Lung (tissue), 12 donors: ENCODE data around the gene MPL. TPM values are rescaled to one million over a fixed set of nuclear protein-coding genes. Genes with fewer than 3 reads are reported as not detected.
A peak's percentile ranks its signal among the peaks of the same experiment; 100 is the strongest.

Source experiments
- ATAC-seq: fragments of 200-7000 bp; cut with Tn5 transposase; one replicate; pipeline ENCODE4 v1.9.1; 2020; ENCODE audit warnings: moderate number of reproducible peaks; ENCODE audit not compliant: insufficient read depth, low FRiP score
- DNase-seq, 3 donors: peaks; one replicate each; pipeline ENCODE4 v3.0.0-alpha.2; 2013 to 2017
- H3K27ac ChIP-seq, 2 donors: one replicate each; pipeline ENCODE4 v1.5.1; 2013; ENCODE audit warnings: mild to moderate bottlenecking in 2 of 2, moderate library complexity in 2 of 2, control low read depth in 1 of 2, inconsistent platforms in 1 of 2, low read depth in 1 of 2, low read length in 1 of 2
- H3K27me3 ChIP-seq, 3 donors: one replicate each; pipeline ENCODE4 v1.5.1; 2013; ENCODE audit warnings: low read length in 2 of 3; ENCODE audit not compliant: control insufficient read depth in 3 of 3, insufficient read depth in 3 of 3
- H3K36me3 ChIP-seq, 4 donors: one replicate each; pipeline ENCODE4 v1.5.1; 2013; ENCODE audit warnings: low read length in 4 of 4, mild to moderate bottlenecking in 1 of 4, moderate library complexity in 1 of 4; ENCODE audit not compliant: control insufficient read depth in 4 of 4, insufficient read depth in 4 of 4
- H3K4me1 ChIP-seq, 5 donors: one replicate each; pipeline ENCODE4 v1.5.1; 2013; ENCODE audit warnings: low read length in 5 of 5, mild to moderate bottlenecking in 2 of 5, moderate library complexity in 1 of 5; ENCODE audit not compliant: control insufficient read depth in 5 of 5, insufficient read depth in 5 of 5
- H3K4me3 ChIP-seq: one replicate; pipeline ENCODE4 v1.5.1; 2013; ENCODE audit warnings: mild to moderate bottlenecking, control low read depth, moderate library complexity
- H3K9ac ChIP-seq, 2 donors: one replicate each; pipeline ENCODE4 v1.5.1; 2013; ENCODE audit warnings: low read length in 2 of 2, control low read depth in 1 of 2; ENCODE audit not compliant: insufficient read depth in 1 of 2
- H3K9me3 ChIP-seq, 4 donors: one replicate each; pipeline ENCODE4 v1.5.1; 2013; ENCODE audit warnings: low read length in 3 of 4, mild to moderate bottlenecking in 1 of 4, moderate library complexity in 1 of 4; ENCODE audit not compliant: control insufficient read depth in 4 of 4, insufficient read depth in 3 of 4
- WGBS, 2 donors: extraction: QIAGEN DNeasy Blood & Tissue Kit; methylation state at CpG; one replicate each; pipeline ENCODE4 v1.1.7; 2013; 5-methylcytosine and 5-hydroxymethylcytosine counted together
- polyA plus RNA-seq, 2 donors: library from polyadenylated mRNA; stranded (reverse); fragments of 200-250 nt; gene quantifications; one replicate each; pipeline ENCODE4 v1.2.1, GENCODE V29; 2013
- total RNA-seq, 2 donors: library from RNA; depleted of rRNA in 1 of 2; stranded (reverse); fragments of >200 nt in 1 of 2; gene quantifications; one replicate each; pipeline ENCODE4 v1.2.1, GENCODE V29; 2014 to 2021
- TF ChIP-seq, protein P1 (sequence below): IDR thresholded peaks from 2 replicates; pipeline ENCODE4 v1.5.1; 2012; ENCODE audit warnings: mild to moderate bottlenecking; ENCODE audit errors: control extremely low read depth, extremely low read depth
- donor health status: control.
- donor health status: control.
- donor health status: Bipolar disorder and iron deficiency.
- donor health status: healthy.
- donor health status: DM: yes; HTN: yes; CAD: no.

The MPL gene
- total and polyA plus RNA-seq, 4 donors = 0.12 to 0.67 (median 0.43) TPM

DNA sequence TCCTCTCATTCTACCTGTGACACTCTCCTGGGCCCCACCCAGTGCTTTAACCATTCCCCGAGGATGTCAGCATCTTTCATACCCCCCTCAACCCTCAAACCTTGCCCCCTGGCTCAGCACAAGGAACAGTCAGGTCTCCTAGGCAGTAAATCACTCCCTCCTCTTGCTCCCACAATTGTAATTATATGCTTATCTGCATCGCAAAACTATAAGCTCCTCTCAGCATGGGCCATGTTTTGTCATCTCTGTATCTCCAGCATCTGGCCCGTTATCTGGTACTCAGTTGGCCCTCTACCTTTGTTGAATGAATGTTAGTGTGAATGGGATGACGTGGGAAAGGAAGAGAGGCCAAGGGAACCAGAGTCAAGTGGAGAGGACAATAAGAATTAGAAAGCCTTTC lies 32.9 kb downstream of the MPL start:
- ATAC-seq = no peak

GRCh38 chr1:43372172-43372571 lies 34.6 kb downstream of the MPL start:
- ATAC-seq (no peak), DNase-seq (no peak)
- WGBS, 2 donors = 94 to 97% methylated on average over 5 of the region's 5 CpGs
- Histone ChIP-seq H3K9ac (no peak overlapping the region), H3K4me1 (peaks cover 3 to 20% (median 5%) of the 10 kb centered on the region in 5 donors), H3K27me3 (no peaks in the 10 kb centered on the region), H3K36me3 (peaks cover 0 to 2% (median 0%) of the 10 kb centered on the region in 4 donors), H3K4me3 (no peak overlapping the region), H3K27ac (peak overlapping the region in 1 of 2 donors; percentile 43), H3K9me3 (no peaks in the 10 kb centered on the region)
- TF ChIP-seq, protein P1, sequence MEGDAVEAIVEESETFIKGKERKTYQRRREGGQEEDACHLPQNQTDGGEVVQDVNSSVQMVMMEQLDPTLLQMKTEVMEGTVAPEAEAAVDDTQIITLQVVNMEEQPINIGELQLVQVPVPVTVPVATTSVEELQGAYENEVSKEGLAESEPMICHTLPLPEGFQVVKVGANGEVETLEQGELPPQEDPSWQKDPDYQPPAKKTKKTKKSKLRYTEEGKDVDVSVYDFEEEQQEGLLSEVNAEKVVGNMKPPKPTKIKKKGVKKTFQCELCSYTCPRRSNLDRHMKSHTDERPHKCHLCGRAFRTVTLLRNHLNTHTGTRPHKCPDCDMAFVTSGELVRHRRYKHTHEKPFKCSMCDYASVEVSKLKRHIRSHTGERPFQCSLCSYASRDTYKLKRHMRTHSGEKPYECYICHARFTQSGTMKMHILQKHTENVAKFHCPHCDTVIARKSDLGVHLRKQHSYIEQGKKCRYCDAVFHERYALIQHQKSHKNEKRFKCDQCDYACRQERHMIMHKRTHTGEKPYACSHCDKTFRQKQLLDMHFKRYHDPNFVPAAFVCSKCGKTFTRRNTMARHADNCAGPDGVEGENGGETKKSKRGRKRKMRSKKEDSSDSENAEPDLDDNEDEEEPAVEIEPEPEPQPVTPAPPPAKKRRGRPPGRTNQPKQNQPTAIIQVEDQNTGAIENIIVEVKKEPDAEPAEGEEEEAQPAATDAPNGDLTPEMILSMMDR = no peak

More for the DNA sequence above, 32.9 kb downstream of the MPL start:
- Histone ChIP-seq H3K27ac (no peak overlapping the region), H3K27me3 (no peaks in the 10 kb centered on the region), H3K4me3 (no peak overlapping the region), H3K36me3 (peaks cover 0 to 4% (median under 1%) of the 10 kb centered on the region in 4 donors), H3K4me1 (peaks cover 3 to 20% (median 17%) of the 10 kb centered on the region in 5 donors), H3K9me3 (no peaks in the 10 kb centered on the region), H3K9ac (no peak overlapping the region)
- DNase-seq = no peak
- 87 to 92% methylated on average over 4 of the region's 4 CpGs for WGBS, 2 donors
- TF ChIP-seq, protein P1 = no peak

GRCh38 chr1:43373066-43373940 lies 35.7 kb downstream of the MPL start:
- H3K9ac ChIP-seq = no peak overlapping the region
- no peaks in the 10 kb centered on the region for H3K27me3 ChIP-seq
- 60 to 82% methylated on average over 4 of the region's 4 CpGs for WGBS, 2 donors
- no peak for ATAC-seq
- H3K36me3 ChIP-seq = peaks cover 0 to 5% (median 0%) of the 10 kb centered on the region in 4 donors
- H3K27ac ChIP-seq = peak overlapping the region; percentile 51 to 70
- DNase-seq = no peak
- H3K4me1 ChIP-seq = peaks cover 3 to 20% (median 5%) of the 10 kb centered on the region in 5 donors
- TF ChIP-seq, protein P1 = no peak
- no peak overlapping the region for H3K4me3 ChIP-seq
- no peaks in the 10 kb centered on the region for H3K9me3 ChIP-seq
